ENCODE measurements around the gene HDGFL3.
A peak's percentile ranks its signal among the peaks of the same experiment; 100 is the strongest.
"Not testable (repeated sequence)": the region's sequence is repeated elsewhere in the genome, so short reads cannot be mapped to it uniquely, and the experiment has no call there.

HDGFL3 gene

GRCh38 chr15:83225449-83225848 lies 17.8 kb upstream of the HDGFL3 start:
- TF ChIP-seq CTCF (conservative IDR thresholded peaks at IDR 0.05; ENCODE audit: low read depth, low read length): no peak
- no peak overlapping the region for H3K4me3 ChIP-seq (ENCODE audit: low read depth, low read length)
- DNase-seq (ENCODE audit: low read depth): no peak

GRCh38 chr15:83221781-83222180 lies 14.2 kb upstream of the HDGFL3 start:
- not testable (repeated sequence) for DNase-seq (ENCODE audit: low read depth); H3K4me3 ChIP-seq (ENCODE audit: low read depth, low read length)

- no peak overlapping the region for H3K4me3 ChIP-seq (ENCODE audit: low read depth, low read length)
- no peak for TF ChIP-seq CTCF (conservative IDR thresholded peaks at IDR 0.05; ENCODE audit: low read depth, low read length)
- no peak for DNase-seq (ENCODE audit: low read depth)
Measured at GRCh38 chr15:83219026-83219425, 11.4 kb upstream of the HDGFL3 start.

GRCh38 chr15:83215306-83215705 lies 7.7 kb upstream of the HDGFL3 start:
- no peak for TF ChIP-seq CTCF (conservative IDR thresholded peaks at IDR 0.05; ENCODE audit: low read depth, low read length)
- H3K4me3 ChIP-seq (ENCODE audit: low read depth, low read length): no peak overlapping the region
- DNase-seq (ENCODE audit: low read depth): no peak

GRCh38 chr15:83210619-83211018 lies 3.0 kb upstream of the HDGFL3 start:
- peak; percentile 45 for DNase-seq (ENCODE audit: low read depth)
- TF ChIP-seq CTCF (conservative IDR thresholded peaks at IDR 0.05; ENCODE audit: low read depth, low read length): no peak
- H3K4me3 ChIP-seq (ENCODE audit: low read depth, low read length): no peak overlapping the region

- no peak overlapping the region for H3K4me3 ChIP-seq (ENCODE audit: low read depth, low read length)
- no peak for DNase-seq (ENCODE audit: low read depth)
- TF ChIP-seq CTCF (conservative IDR thresholded peaks at IDR 0.05; ENCODE audit: low read depth, low read length): no peak
Measured at GRCh38 chr15:83209333-83209732, 1.7 kb upstream of the HDGFL3 start.

GRCh38 chr15:83208367-83208661 lies 691 bp upstream of the HDGFL3 start:
- DNase-seq (ENCODE audit: low read depth): peak; percentile 24
- TF ChIP-seq CTCF (conservative IDR thresholded peaks at IDR 0.05; ENCODE audit: low read depth, low read length): no peak

More at GRCh38 chr15:83208367-83208661, 691 bp upstream of the HDGFL3 start:
- H3K4me3 ChIP-seq (ENCODE audit: low read depth, low read length): peak overlapping the region; percentile 75

Data from choroid plexus epithelial cell (primary cell).